Activated CD4-positive, alpha-beta T cell treated with anti-CD3 and anti-CD28 coated beads, Interleukin-2, amount 10 ng/mL, durations not matched to agents 7 days and 5 days (primary cell): ENCODE measurements around the gene NUCB1. TPM values are rescaled to one million over a fixed set of nuclear protein-coding genes. Genes with fewer than 3 reads are reported as not detected.

Source experiments
- CTCF ChIA-PET: fragments of 350-600 bp; sonication (Branson Sonifier 250); formaldehyde crosslinking; loops from one replicate; lab custom pipeline; 2021; ENCODE audit warnings: antibody characterized with exemption; lab: Charles Lee
- POLR2A ChIA-PET: fragments of 350-600 bp; sonication (Branson Sonifier 250); formaldehyde crosslinking; loops from one replicate; lab custom pipeline; 2021; ENCODE audit warnings: antibody characterized with exemption; lab: Charles Lee
- DNase-seq: peaks from one replicate; pipeline ENCODE4 v3.0.0-alpha.2; 2020
- H3K27ac Mint-ChIP-seq: one replicate; pipeline ENCODE4 v1.8.0; 2021; ENCODE audit warnings: mild to moderate bottlenecking, moderate library complexity, mixed read lengths
- H3K27me3 Mint-ChIP-seq: one replicate; pipeline ENCODE4 v1.8.0; 2021; ENCODE audit warnings: mixed read lengths
- H3K36me3 Mint-ChIP-seq: one replicate; pipeline ENCODE4 v1.8.0; 2021; ENCODE audit warnings: low read depth, mixed read lengths
- H3K4me1 Mint-ChIP-seq: one replicate; pipeline ENCODE4 v1.8.0; 2021; ENCODE audit warnings: mixed read lengths
- H3K4me3 Mint-ChIP-seq: one replicate; pipeline ENCODE4 v1.8.0; 2021; ENCODE audit warnings: mild to moderate bottlenecking, moderate library complexity, mixed read lengths
- H3K9me3 Mint-ChIP-seq: one replicate; pipeline ENCODE4 v1.8.0; 2021; ENCODE audit warnings: mixed read lengths
- total RNA-seq, 2 experiments: library from RNA; stranded (reverse); gene quantifications; one replicate each; pipeline ENCODE4 v1.2.3, GENCODE V29; 2021

Gene NUCB1
- total RNA-seq, 2 experiments from 2014 or later = 231 to 251 TPM

- H3K4me1 Mint-ChIP-seq = peaks cover 16% of the 10 kb centered on the region
- H3K36me3 Mint-ChIP-seq = peaks cover 9% of the 10 kb centered on the region
- POLR2A ChIA-PET = no interaction called here
- H3K4me3 Mint-ChIP-seq = no peak overlapping the region
- H3K27me3 Mint-ChIP-seq = no peaks in the 10 kb centered on the region
- peaks cover 9% of the 10 kb centered on the region for H3K9me3 Mint-ChIP-seq
- CTCF ChIA-PET = interaction anchor here (0.6 to 1.2 kb wide), 2 partner anchors 12 to 18 kb away, joined by 3 to 4 read pairs; no protein-coding TSS in a partner anchor
- DNase-seq = no peak
- no peak overlapping the region for H3K27ac Mint-ChIP-seq
These were observed 50.9 kb downstream of the NUCB1 start for GRCh38 chr19:48950830-48951519.

- peaks cover 28% of the 10 kb centered on the region for H3K36me3 Mint-ChIP-seq
- ChIA-PET CTCF (interaction anchor here (0.7 to 1.4 kb wide), 6 partner anchors 17 to 225 kb away, joined by 3 to 5 read pairs (median 4); partner anchors contain the start of gene HSD17B14), POLR2A (no interaction called here)
- H3K4me1 Mint-ChIP-seq = peaks cover 33% of the 10 kb centered on the region
- no peaks in the 10 kb centered on the region for H3K27me3 Mint-ChIP-seq
- no peak overlapping the region for H3K4me3 Mint-ChIP-seq
- DNase-seq = no peak
- H3K27ac Mint-ChIP-seq = no peak overlapping the region
- H3K9me3 Mint-ChIP-seq = peaks cover 4% of the 10 kb centered on the region
These were observed 53.0 kb downstream of the NUCB1 start for GRCh38 chr19:48953141-48953540.

GRCh38 chr19:48953990-48954594 lies 54.0 kb downstream of the NUCB1 start:
- ChIA-PET CTCF (interaction anchor here (1.2 to 1.5 kb wide), 4 partner anchors 10 to 159 kb away, joined by 3 to 7 read pairs (median 5); partner anchors contain the start of gene RUVBL2), POLR2A (interaction anchor here (0.6 to 0.7 kb wide), 3 partner anchors 14 to 166 kb away, joined by 3 to 7 read pairs (median 4); no protein-coding TSS in a partner anchor)
- Mint-ChIP-seq H3K4me3 (peak overlapping the region; percentile 77), H3K27ac (peak overlapping the region; percentile 89), H3K9me3 (no peaks in the 10 kb centered on the region), H3K27me3 (no peaks in the 10 kb centered on the region), H3K36me3 (peaks cover 37% of the 10 kb centered on the region), H3K4me1 (peaks cover 41% of the 10 kb centered on the region)
- no peak for DNase-seq

GRCh38 chr19:48954595-48955307 lies 54.6 kb downstream of the NUCB1 start, which contains the start of gene BAX:
TSS of gene BAX (plus strand) at chr19:48954875. CDS start at chr19:48954929, 54 bp downstream.
- Mint-ChIP-seq H3K36me3 (peaks cover 39% of the 10 kb centered on the region), H3K4me3 (peak within 1 kb of the TSS; percentile 77), H3K9me3 (no peaks in the 10 kb centered on the region), H3K27me3 (no peaks in the 10 kb centered on the region), H3K27ac (peak within 1 kb of the TSS; percentile 89), H3K4me1 (peaks cover 46% of the 10 kb centered on the region)
- DNase-seq = peak; percentile 94
- ChIA-PET POLR2A (interaction anchor here (0.6 to 0.7 kb wide), 3 partner anchors 13 to 167 kb away, joined by 3 to 7 read pairs (median 4); no protein-coding TSS in a partner anchor), CTCF (interaction anchor here (1.2 to 1.5 kb wide), 5 partner anchors 10 to 160 kb away, joined by 3 to 7 read pairs (median 5); partner anchors contain the start of gene RUVBL2)

- no peak for DNase-seq
- Mint-ChIP-seq H3K9me3 (no peaks in the 10 kb centered on the region), H3K4me1 (peaks cover 50% of the 10 kb centered on the region), H3K36me3 (peaks cover 41% of the 10 kb centered on the region), H3K27ac (peak overlapping the region; percentile 85), H3K27me3 (no peaks in the 10 kb centered on the region), H3K4me3 (peak overlapping the region; percentile 77)
- ChIA-PET POLR2A (interaction anchor here (0.5 to 0.7 kb wide), 2 partner anchors 528 to 974 kb away, joined by 3 to 4 read pairs; no protein-coding TSS in a partner anchor), CTCF (interaction anchor here (1.2 to 1.5 kb wide), 2 partner anchors 9 to 38 kb away, joined by 3 to 7 read pairs; partner anchors contain the start of gene RUVBL2)
These were observed 55.3 kb downstream of the NUCB1 start for GRCh38 chr19:48955308-48955958.

- CTCF ChIA-PET = interaction anchor here (0.6 to 1.7 kb wide), 2 partner anchors 17 to 36 kb away, joined by 3 to 4 read pairs; partner anchors contain the start of gene RUVBL2
- Mint-ChIP-seq H3K27me3 (no peaks in the 10 kb centered on the region), H3K9me3 (no peaks in the 10 kb centered on the region), H3K36me3 (peaks cover 52% of the 10 kb centered on the region), H3K4me1 (peaks cover 73% of the 10 kb centered on the region), H3K27ac (peak overlapping the region; percentile 66), H3K4me3 (peak overlapping the region; percentile 22)
- DNase-seq = no peak
- POLR2A ChIA-PET = no interaction called here
These were observed 57.9 kb downstream of the NUCB1 start for GRCh38 chr19:48958006-48958405.

- no peaks in the 10 kb centered on the region for H3K9me3 Mint-ChIP-seq
- peak; percentile 44 for DNase-seq
- H3K27me3 Mint-ChIP-seq = no peaks in the 10 kb centered on the region
- POLR2A ChIA-PET = no interaction called here
- peaks cover 80% of the 10 kb centered on the region for H3K4me1 Mint-ChIP-seq
- H3K4me3 Mint-ChIP-seq = peak overlapping the region; percentile 22
- CTCF ChIA-PET = interaction anchor here (0.5 to 3.5 kb wide), 7 partner anchors 11 to 401 kb away, joined by 3 to 15 read pairs (median 3); partner anchors contain the start of gene RUVBL2
- peak overlapping the region; percentile 83 for H3K27ac Mint-ChIP-seq
- H3K36me3 Mint-ChIP-seq = peaks cover 52% of the 10 kb centered on the region
These were observed 59.5 kb downstream of the NUCB1 start for GRCh38 chr19:48959341-48960239.

GRCh38 chr19:48961051-48961649 lies 61.0 kb downstream of the NUCB1 start:
- Mint-ChIP-seq H3K4me3 (no peak overlapping the region), H3K36me3 (peaks cover 47% of the 10 kb centered on the region)
- no peak for DNase-seq

GRCh38 chr19:48961673-48962028 lies 61.5 kb downstream of the NUCB1 start:
- Mint-ChIP-seq H3K4me3 (peak overlapping the region; percentile 51), H3K36me3 (peaks cover 49% of the 10 kb centered on the region), H3K9me3 (no peaks in the 10 kb centered on the region), H3K27ac (peak overlapping the region; percentile 97), H3K4me1 (peaks cover 83% of the 10 kb centered on the region), H3K27me3 (no peaks in the 10 kb centered on the region)
- DNase-seq = no peak
- ChIA-PET CTCF (interaction anchor here (0.5 to 3.5 kb wide), 3 partner anchors 9 to 123 kb away, joined by 3 to 15 read pairs (median 4); no protein-coding TSS in a partner anchor), POLR2A (no interaction called here)

More at GRCh38 chr19:48961051-48961649, 61.0 kb downstream of the NUCB1 start:
- Mint-ChIP-seq H3K4me1 (peaks cover 81% of the 10 kb centered on the region), H3K27ac (peak overlapping the region; percentile 97), H3K27me3 (no peaks in the 10 kb centered on the region), H3K9me3 (no peaks in the 10 kb centered on the region)
- ChIA-PET CTCF (interaction anchor here (0.5 to 3.5 kb wide), 3 partner anchors 9 to 123 kb away, joined by 3 to 15 read pairs (median 3); no protein-coding TSS in a partner anchor), POLR2A (no interaction called here)

GRCh38 chr19:48962029-48962848 lies 62.1 kb downstream of the NUCB1 start:
- Mint-ChIP-seq H3K4me1 (peaks cover 85% of the 10 kb centered on the region), H3K27me3 (no peaks in the 10 kb centered on the region), H3K4me3 (peak overlapping the region; percentile 51), H3K36me3 (peaks cover 50% of the 10 kb centered on the region), H3K27ac (peak overlapping the region; percentile 97), H3K9me3 (no peaks in the 10 kb centered on the region)
- peak; percentile 45 for DNase-seq
- ChIA-PET CTCF (interaction anchor here (0.6 to 3.5 kb wide), 3 partner anchors 8 to 15 kb away, joined by 3 to 15 read pairs (median 4); no protein-coding TSS in a partner anchor), POLR2A (no interaction called here)
